Measurements from ENCODE around the gene PCCA. TPM values are rescaled to one million over a fixed set of nuclear protein-coding genes. Genes with fewer than 3 reads are reported as not detected.

The PCCA gene
- total and polyA plus RNA-seq, 8 donors = 26.8 to 48.9 (median 37.6) TPM

DNA sequence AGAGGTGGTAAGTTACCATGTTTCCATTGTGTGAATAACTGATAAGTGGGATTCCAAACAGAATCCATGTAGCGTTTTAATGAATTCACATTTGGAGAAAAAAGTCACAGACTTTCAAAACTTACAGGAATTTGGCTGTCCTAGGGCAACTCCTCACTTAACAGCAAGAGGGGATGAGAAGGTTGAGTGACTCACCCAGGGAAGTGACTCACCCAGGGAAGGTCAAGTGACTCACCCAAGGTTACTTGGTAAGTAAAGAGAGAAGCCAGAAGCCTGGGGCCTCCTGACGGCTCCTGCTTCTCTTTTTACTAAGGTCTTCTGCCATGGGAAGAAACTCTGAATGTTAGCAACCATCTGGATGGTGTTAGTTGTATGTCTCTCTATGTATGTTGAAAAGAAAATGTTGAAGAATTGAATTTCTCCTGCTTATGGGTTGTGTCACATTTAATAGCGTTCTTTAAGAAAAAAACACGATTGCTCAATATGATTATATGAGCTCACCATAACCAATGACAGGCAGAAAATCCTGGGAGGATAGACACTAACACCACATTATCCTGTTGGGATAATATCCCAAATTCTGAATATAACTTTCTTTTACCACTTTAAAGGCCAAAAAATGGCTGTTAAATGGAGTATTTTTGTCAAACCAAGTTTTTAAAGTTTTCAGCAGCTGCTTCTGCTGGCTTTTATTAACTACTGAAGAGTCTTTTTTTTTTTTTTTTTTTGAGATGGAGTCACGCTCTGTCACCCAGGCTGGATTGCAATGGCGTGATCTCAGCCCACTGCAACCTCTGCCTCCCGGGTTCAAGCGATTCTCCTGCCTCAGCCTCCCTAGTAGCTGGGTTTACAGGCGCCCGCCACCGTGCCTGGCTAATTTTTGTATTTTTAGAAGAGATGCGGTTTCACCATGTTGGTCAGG, 304.1 kb downstream of the PCCA start:
- peak overlapping the region; percentile 72 to 74 for H3K27ac ChIP-seq
- DNase-seq (peak in 3 of 4 donors; percentile 53 to 87 (median 66)), ATAC-seq (peak; percentile 98)
- H3K9me3 ChIP-seq = no peaks in the 10 kb centered on the region
- TF ChIP-seq, protein P1, sequence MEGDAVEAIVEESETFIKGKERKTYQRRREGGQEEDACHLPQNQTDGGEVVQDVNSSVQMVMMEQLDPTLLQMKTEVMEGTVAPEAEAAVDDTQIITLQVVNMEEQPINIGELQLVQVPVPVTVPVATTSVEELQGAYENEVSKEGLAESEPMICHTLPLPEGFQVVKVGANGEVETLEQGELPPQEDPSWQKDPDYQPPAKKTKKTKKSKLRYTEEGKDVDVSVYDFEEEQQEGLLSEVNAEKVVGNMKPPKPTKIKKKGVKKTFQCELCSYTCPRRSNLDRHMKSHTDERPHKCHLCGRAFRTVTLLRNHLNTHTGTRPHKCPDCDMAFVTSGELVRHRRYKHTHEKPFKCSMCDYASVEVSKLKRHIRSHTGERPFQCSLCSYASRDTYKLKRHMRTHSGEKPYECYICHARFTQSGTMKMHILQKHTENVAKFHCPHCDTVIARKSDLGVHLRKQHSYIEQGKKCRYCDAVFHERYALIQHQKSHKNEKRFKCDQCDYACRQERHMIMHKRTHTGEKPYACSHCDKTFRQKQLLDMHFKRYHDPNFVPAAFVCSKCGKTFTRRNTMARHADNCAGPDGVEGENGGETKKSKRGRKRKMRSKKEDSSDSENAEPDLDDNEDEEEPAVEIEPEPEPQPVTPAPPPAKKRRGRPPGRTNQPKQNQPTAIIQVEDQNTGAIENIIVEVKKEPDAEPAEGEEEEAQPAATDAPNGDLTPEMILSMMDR (IDR thresholded peaks at IDR 0.05) = no peak
- H3K27me3 ChIP-seq = no peaks in the 10 kb centered on the region
- intact Hi-C loops (cut with DNase I) = no loop called here
- no peak overlapping the region for H3K4me3 ChIP-seq
- no peaks in the 10 kb centered on the region for H3K36me3 ChIP-seq
- peaks cover 0 to 28% of the 10 kb centered on the region in 2 donors for H3K4me1 ChIP-seq

DNA sequence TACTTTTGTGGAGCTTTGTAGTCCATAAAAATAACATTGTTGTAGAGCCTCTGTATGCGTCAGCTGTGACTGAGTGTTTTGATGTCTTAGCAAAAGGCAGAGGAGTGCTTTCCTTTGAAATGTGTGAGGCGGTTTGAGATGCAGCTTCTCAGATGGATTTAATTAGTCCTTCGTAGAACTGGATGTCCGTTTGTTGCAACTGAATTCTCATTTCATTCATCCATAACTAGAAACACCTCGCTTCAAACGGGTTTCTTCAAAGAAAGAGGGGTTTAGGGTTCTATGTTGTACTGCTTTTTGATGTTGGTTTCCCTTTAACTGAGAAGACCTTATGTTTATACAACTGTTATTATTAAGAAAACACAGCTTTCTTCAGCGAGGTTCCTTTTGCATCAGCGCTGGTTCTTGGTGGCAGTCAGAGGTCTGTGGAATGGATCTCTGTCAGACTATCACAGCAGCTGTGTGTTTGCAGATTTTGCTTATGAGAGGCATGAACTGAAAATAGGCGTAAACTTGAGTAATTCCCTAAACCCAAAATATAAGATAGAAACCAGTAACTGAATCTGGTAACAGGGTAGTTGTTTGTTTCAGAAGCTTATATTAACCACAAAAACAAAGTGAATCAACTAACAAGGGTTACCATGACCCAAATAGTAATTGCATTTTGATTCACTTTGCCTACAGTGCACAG, 305.3 kb downstream of the PCCA start:
- TF ChIP-seq, protein P1 (IDR thresholded peaks at IDR 0.05) = no peak
- no peak overlapping the region for H3K4me3 ChIP-seq
- no peak for DNase-seq
- no peaks in the 10 kb centered on the region for H3K27me3 ChIP-seq
- H3K9me3 ChIP-seq = no peaks in the 10 kb centered on the region
- intact Hi-C loops (cut with DNase I) = no loop called here
- H3K27ac ChIP-seq = peak overlapping the region; percentile 72 to 74
- H3K36me3 ChIP-seq = no peaks in the 10 kb centered on the region
- H3K4me1 ChIP-seq = peaks cover 0 to 28% of the 10 kb centered on the region in 2 donors
- ATAC-seq = no peak

DNA sequence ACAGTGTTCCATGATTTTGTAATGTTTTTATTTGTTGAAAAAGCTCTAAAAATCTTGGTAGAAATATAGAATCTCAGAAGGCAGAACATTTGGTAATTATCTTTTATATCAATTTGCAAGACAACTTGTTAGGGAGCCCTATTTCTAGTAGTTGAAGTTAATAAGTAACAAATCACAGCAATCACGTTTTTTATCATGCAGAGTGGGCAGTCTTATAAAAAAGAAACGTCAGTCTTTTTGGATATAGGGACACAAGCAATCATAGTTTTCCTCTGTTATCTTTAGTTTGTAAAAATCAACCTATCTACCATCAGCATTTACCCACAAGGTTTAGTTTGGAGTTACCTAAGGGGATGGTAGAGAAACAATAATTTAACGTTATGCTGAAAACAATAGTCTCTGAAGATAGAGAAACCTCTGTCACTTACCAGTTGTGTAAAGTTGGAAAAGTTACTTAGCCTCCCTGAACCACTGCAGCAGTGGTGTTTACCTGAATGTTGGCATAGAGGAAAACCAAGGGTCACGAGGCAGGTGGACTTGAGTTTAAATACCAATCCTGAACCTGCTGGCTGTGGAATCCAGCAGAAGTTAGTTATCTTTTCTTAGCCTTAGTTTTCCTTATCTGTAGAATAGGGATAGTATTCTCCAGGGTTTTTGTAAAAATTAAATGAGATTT, 306.9 kb downstream of the PCCA start:
- Histone ChIP-seq H3K27ac (no peak overlapping the region), H3K36me3 (no peaks in the 10 kb centered on the region), H3K4me1 (peaks cover 0 to 28% of the 10 kb centered on the region in 2 donors), H3K9me3 (no peaks in the 10 kb centered on the region), H3K4me3 (no peak overlapping the region), H3K27me3 (no peaks in the 10 kb centered on the region)
- no peak for ATAC-seq
- DNase-seq = no peak
- intact Hi-C loops (cut with DNase I) = no loop called here
- TF ChIP-seq, protein P1 (IDR thresholded peaks at IDR 0.05) = no peak

DNA sequence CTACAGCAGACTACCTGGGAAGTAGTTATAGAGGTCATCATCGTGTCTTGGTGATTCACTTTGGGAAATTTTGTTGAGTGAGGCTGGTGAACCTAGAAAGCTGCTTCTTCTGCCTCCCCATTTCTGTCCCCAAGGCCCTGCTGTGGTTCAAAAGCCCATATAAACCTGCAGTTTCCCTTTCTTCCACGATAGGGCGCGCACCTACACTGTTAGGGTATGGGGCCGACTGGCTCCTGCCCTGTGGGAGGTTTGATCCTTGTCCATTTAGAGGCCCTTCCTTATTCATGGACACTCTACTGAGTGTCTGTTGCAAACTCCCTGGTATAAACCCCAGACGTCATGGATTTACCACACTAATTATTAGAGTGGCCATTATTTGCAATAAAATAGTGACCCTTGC, 307.9 kb downstream of the PCCA start:
- peaks cover 0 to 21% of the 10 kb centered on the region in 2 donors for H3K4me1 ChIP-seq
- TF ChIP-seq, protein P1 (IDR thresholded peaks at IDR 0.05) = no peak
- intact Hi-C loops (cut with DNase I) = no loop called here
- DNase-seq = no peak
- H3K36me3 ChIP-seq = peaks cover 0 to 4% of the 10 kb centered on the region in 2 donors
- H3K9me3 ChIP-seq = no peaks in the 10 kb centered on the region
- H3K27ac ChIP-seq = no peak overlapping the region
- no peak overlapping the region for H3K4me3 ChIP-seq
- ATAC-seq = no peak
- H3K27me3 ChIP-seq = no peaks in the 10 kb centered on the region
